Lower leg skin (tissue), 4 donors: ENCODE data around the gene TMEM184A. TPM values are rescaled to one million over a fixed set of nuclear protein-coding genes. Genes with fewer than 3 reads are reported as not detected.

Experiments
- DNase-seq, 2 donors: peaks; one replicate each; pipeline ENCODE4 v3.0.0-alpha.2; 2019; ENCODE audit warnings: low spot score in 2 of 2
- H3K4me3 ChIP-seq: fragments of 200-600 bp; sonication (generic); 2 replicates; pipeline ENCODE4 v1.5.1; 2017; ENCODE audit warnings: mild to moderate bottlenecking, low read depth; ENCODE audit not compliant: poor library complexity, severe bottlenecking
- CTCF ChIP-seq, 3 donors: fragments of 450-650 bp; IDR thresholded peaks; one replicate each; pipeline ENCODE4 v1.5.1; 2016; ENCODE audit warnings: antibody characterized with exemption in 3 of 3, mild to moderate bottlenecking in 3 of 3, moderate library complexity in 2 of 3
- POLR2A ChIP-seq, 2 donors: fragments of 450-650 bp; IDR thresholded peaks; one replicate each; pipeline ENCODE4 v1.6.1; 2016 to 2017; ENCODE audit warnings: antibody characterized with exemption in 2 of 2, mild to moderate bottlenecking in 1 of 2, moderate library complexity in 1 of 2
- WGBS, 2 donors: methylation state at CpG; one replicate each; pipeline ENCODE4 v1.1.5; 2018; 5-methylcytosine and 5-hydroxymethylcytosine counted together
- intact Hi-C: fragments of 100-400 bp; cut with DNase I; formaldehyde crosslinking; loops from one replicate; pipeline ENCODE4 v1.15.0; 2023; ENCODE audit warnings: low total_unique reads
- total RNA-seq, 4 donors: library from RNA; depleted of rRNA; stranded (reverse); fragments of >200 nt; gene quantifications; one replicate each; pipeline ENCODE4 v1.1.0, GENCODE V29; 2016

TMEM184A gene
- total RNA-seq, 4 donors from 2014 or later: 70.5 to 177 (median 119) TPM

- no peak overlapping the region for H3K4me3 ChIP-seq
- no peak for DNase-seq
- 81 to 82% methylated on average over 28 to 29 of the region's 29 CpGs for WGBS, 2 donors
- intact Hi-C loops: no loop called here
- TF ChIP-seq POLR2A (IDR thresholded peaks at IDR 0.05) (no peak), CTCF (IDR thresholded peaks at IDR 0.05) (no peak)
Observed at GRCh38 chr7:1599640-1600395, 43.8 kb upstream of the TMEM184A start.

- no peak for TF ChIP-seq POLR2A (IDR thresholded peaks at IDR 0.05)
- TF ChIP-seq CTCF (IDR thresholded peaks at IDR 0.05): no peak
- WGBS, 2 donors: 90 to 95% methylated on average over 12 of the region's 12 CpGs
- no peak overlapping the region for H3K4me3 ChIP-seq
- DNase-seq: no peak
- intact Hi-C loops: no loop called here
Observed at GRCh38 chr7:1598961-1599639, 43.1 kb upstream of the TMEM184A start.

- no peak for TF ChIP-seq CTCF (IDR thresholded peaks at IDR 0.05)
- TF ChIP-seq POLR2A (IDR thresholded peaks at IDR 0.05): no peak
- H3K4me3 ChIP-seq: no peak overlapping the region
- intact Hi-C loops: no loop called here
- 80 to 83% methylated on average over 7 of the region's 7 CpGs for WGBS, 2 donors
- no peak for DNase-seq
Observed at GRCh38 chr7:1598286-1598685, 42.3 kb upstream of the TMEM184A start.

- 92% methylated on average over 11 of the region's 11 CpGs for whole genome bisulfite sequencing, 2 donors
- DNase-seq: no peak
- TF ChIP-seq CTCF (IDR thresholded peaks at IDR 0.05) (no peak), POLR2A (IDR thresholded peaks at IDR 0.05) (no peak)
- intact Hi-C loops: no loop called here
- no peak overlapping the region for H3K4me3 ChIP-seq
Observed at GRCh38 chr7:1597791-1598190, 41.8 kb upstream of the TMEM184A start.

- TF ChIP-seq CTCF (IDR thresholded peaks at IDR 0.05) (no peak), POLR2A (IDR thresholded peaks at IDR 0.05) (no peak)
- no peak overlapping the region for H3K4me3 ChIP-seq
- DNase-seq: no peak
- intact Hi-C loops: no loop called here
- 73 to 77% methylated on average over 16 of the region's 16 CpGs for WGBS, 2 donors
Observed at GRCh38 chr7:1597066-1597760, 41.2 kb upstream of the TMEM184A start.
